Osteocyte (in vitro differentiated cells): ENCODE data around the gene ELOB. TPM values are rescaled to one million over a fixed set of nuclear protein-coding genes. Genes with fewer than 3 reads are reported as not detected.

Experiments used
- DNase-seq: peaks from one replicate; pipeline ENCODE4 v3.0.0; 2021; ENCODE audit warnings: mixed read lengths; ENCODE audit not compliant: unreplicated experiment; ENCODE audit errors: extremely low spot score
- H3K27ac Mint-ChIP-seq: one replicate; pipeline ENCODE4 v1.8.0; 2021; ENCODE audit warnings: mild to moderate bottlenecking, mixed read lengths; ENCODE audit not compliant: unreplicated experiment
- H3K27me3 Mint-ChIP-seq: one replicate; pipeline ENCODE4 v1.8.0; 2021; ENCODE audit warnings: mixed read lengths; ENCODE audit not compliant: unreplicated experiment
- H3K36me3 Mint-ChIP-seq: one replicate; pipeline ENCODE4 v1.8.0; 2021; ENCODE audit warnings: mixed read lengths; ENCODE audit not compliant: unreplicated experiment
- H3K4me1 Mint-ChIP-seq: one replicate; pipeline ENCODE4 v1.8.0; 2021; ENCODE audit warnings: mixed read lengths; ENCODE audit not compliant: unreplicated experiment
- H3K4me3 Mint-ChIP-seq: one replicate; pipeline ENCODE4 v1.8.0; 2021; ENCODE audit warnings: mild to moderate bottlenecking, moderate library complexity, mixed read lengths; ENCODE audit not compliant: unreplicated experiment
- H3K9me3 Mint-ChIP-seq: one replicate; pipeline ENCODE4 v1.8.0; 2021; ENCODE audit warnings: mixed read lengths; ENCODE audit not compliant: unreplicated experiment
- total RNA-seq: library from RNA; stranded (reverse); gene quantifications from 2 replicates; pipeline ENCODE4 v1.2.1, GENCODE V29; 2021
- TF ChIP-seq, protein P1 (sequence below): fragments of 200-600 bp; sonication (generic); IDR thresholded peaks from 2 replicates; pipeline ENCODE4 v1.5.0; 2021; ENCODE audit warnings: antibody characterized with exemption, mild to moderate bottlenecking, moderate library complexity

ELOB gene
- total RNA-seq, 1 donor from 2014 or later, result 287 TPM

GRCh38 chr16:2753733-2754020, 23.4 kb downstream of the ELOB start:
- Mint-ChIP-seq H3K36me3 (peaks cover 20% of the 10 kb centered on the region), H3K4me3 (peak overlapping the region; percentile 87), H3K27me3 (no peaks in the 10 kb centered on the region), H3K9me3 (no peaks in the 10 kb centered on the region), H3K27ac (peak overlapping the region; percentile 86), H3K4me1 (peaks cover 49% of the 10 kb centered on the region)
- TF ChIP-seq, protein P1, sequence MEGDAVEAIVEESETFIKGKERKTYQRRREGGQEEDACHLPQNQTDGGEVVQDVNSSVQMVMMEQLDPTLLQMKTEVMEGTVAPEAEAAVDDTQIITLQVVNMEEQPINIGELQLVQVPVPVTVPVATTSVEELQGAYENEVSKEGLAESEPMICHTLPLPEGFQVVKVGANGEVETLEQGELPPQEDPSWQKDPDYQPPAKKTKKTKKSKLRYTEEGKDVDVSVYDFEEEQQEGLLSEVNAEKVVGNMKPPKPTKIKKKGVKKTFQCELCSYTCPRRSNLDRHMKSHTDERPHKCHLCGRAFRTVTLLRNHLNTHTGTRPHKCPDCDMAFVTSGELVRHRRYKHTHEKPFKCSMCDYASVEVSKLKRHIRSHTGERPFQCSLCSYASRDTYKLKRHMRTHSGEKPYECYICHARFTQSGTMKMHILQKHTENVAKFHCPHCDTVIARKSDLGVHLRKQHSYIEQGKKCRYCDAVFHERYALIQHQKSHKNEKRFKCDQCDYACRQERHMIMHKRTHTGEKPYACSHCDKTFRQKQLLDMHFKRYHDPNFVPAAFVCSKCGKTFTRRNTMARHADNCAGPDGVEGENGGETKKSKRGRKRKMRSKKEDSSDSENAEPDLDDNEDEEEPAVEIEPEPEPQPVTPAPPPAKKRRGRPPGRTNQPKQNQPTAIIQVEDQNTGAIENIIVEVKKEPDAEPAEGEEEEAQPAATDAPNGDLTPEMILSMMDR, result no peak
- no peak for DNase-seq

GRCh38 chr16:2752850-2753732, 24.0 kb downstream of the ELOB start:
- no peaks in the 10 kb centered on the region for H3K9me3 Mint-ChIP-seq
- H3K27me3 Mint-ChIP-seq, result no peaks in the 10 kb centered on the region
- H3K36me3 Mint-ChIP-seq, result peaks cover 15% of the 10 kb centered on the region
- peaks cover 49% of the 10 kb centered on the region for H3K4me1 Mint-ChIP-seq
- TF ChIP-seq, protein P1, result no peak
- no peak for DNase-seq
- peak overlapping the region; percentile 100 for H3K27ac Mint-ChIP-seq
- peak overlapping the region; percentile 87 for H3K4me3 Mint-ChIP-seq

- H3K36me3 Mint-ChIP-seq, result peaks cover 8% of the 10 kb centered on the region
- TF ChIP-seq, protein P1, result no peak
- peak; percentile 98 for DNase-seq
- H3K4me3 Mint-ChIP-seq, result peak within 1 kb of the TSS; percentile 87
- peaks cover 46% of the 10 kb centered on the region for H3K4me1 Mint-ChIP-seq
- H3K27ac Mint-ChIP-seq, result peak within 1 kb of the TSS; percentile 100
- no peaks in the 10 kb centered on the region for H3K9me3 Mint-ChIP-seq
- no peaks in the 10 kb centered on the region for H3K27me3 Mint-ChIP-seq
Measured at GRCh38 chr16:2752035-2752849, 24.8 kb downstream of the ELOB start, which contains the start of gene SRRM2. Gene SRRM2 (plus strand): TSS chr16:2752638. CDS start chr16:2756365, 3,727 bp downstream.

DNA sequence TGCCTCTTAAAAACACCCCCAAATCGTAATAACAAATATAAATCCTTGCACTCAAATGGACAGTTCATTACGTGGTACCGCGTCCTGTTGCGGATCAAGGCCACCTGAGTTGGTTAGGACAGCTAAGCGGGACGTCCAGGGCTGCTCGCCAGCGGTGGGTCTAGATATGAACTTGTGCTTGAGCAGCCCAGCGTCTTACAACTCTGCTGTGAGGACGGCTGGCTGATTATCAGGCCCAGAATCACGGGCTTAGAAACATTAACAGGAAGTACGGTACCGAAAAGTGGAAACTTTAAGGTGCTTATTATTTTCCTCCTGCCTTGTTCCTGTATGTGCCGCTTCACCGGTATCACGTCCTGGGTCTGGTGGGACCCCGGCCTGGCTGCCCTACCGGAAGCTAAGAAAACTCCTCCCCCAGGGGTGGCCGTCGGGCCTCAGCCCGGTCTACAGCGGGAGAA, 25.5 kb downstream of the ELOB start:
- DNase-seq, result no peak
- peaks cover 7% of the 10 kb centered on the region for H3K36me3 Mint-ChIP-seq
- TF ChIP-seq, protein P1, result no peak
- H3K9me3 Mint-ChIP-seq, result no peaks in the 10 kb centered on the region
- H3K27ac Mint-ChIP-seq, result peak overlapping the region; percentile 100
- no peaks in the 10 kb centered on the region for H3K27me3 Mint-ChIP-seq
- H3K4me1 Mint-ChIP-seq, result peaks cover 40% of the 10 kb centered on the region
- peak overlapping the region; percentile 87 for H3K4me3 Mint-ChIP-seq

- H3K36me3 Mint-ChIP-seq, result peaks cover 7% of the 10 kb centered on the region
- H3K27ac Mint-ChIP-seq, result peak overlapping the region; percentile 100
- TF ChIP-seq, protein P1, result no peak
- H3K4me3 Mint-ChIP-seq, result no peak overlapping the region
- H3K4me1 Mint-ChIP-seq, result peaks cover 26% of the 10 kb centered on the region
- DNase-seq, result no peak
- H3K9me3 Mint-ChIP-seq, result no peaks in the 10 kb centered on the region
- no peaks in the 10 kb centered on the region for H3K27me3 Mint-ChIP-seq
Measured at GRCh38 chr16:2749936-2750335, 27.1 kb downstream of the ELOB start.
